ENCODE results near the gene CNIH3. TPM values are rescaled to one million over a fixed set of nuclear protein-coding genes. Genes with fewer than 3 reads are reported as not detected.
"Not testable (repeated sequence)": the region's sequence is repeated elsewhere in the genome, so short reads cannot be mapped to it uniquely, and the experiment has no call there.

CNIH3 gene
- total RNA-seq, 2 donors from 2014 or later, result 0.33 to 1.3 TPM

- H3K4me1 ChIP-seq, result no peaks in the 10 kb centered on the region
- no peak for TF ChIP-seq CTCF (IDR thresholded peaks at IDR 0.05)
- no peak overlapping the region for H3K27ac ChIP-seq
- no peaks in the 10 kb centered on the region for H3K9me3 ChIP-seq
- no peak for DNase-seq (ENCODE audit: low spot score)
- H3K4me3 ChIP-seq, result no peak overlapping the region
- no peaks in the 10 kb centered on the region for H3K27me3 ChIP-seq
- H3K36me3 ChIP-seq, result no peaks in the 10 kb centered on the region
Observed at GRCh38 chr1:224681816-224682215, 65.7 kb downstream of the CNIH3 start.

GRCh38 chr1:224683936-224684335, 67.8 kb downstream of the CNIH3 start:
- Histone ChIP-seq H3K4me1 (no peaks in the 10 kb centered on the region), H3K4me3 (no peak overlapping the region), H3K27ac (no peak overlapping the region), H3K9me3 (no peaks in the 10 kb centered on the region), H3K27me3 (no peaks in the 10 kb centered on the region), H3K36me3 (no peaks in the 10 kb centered on the region)
- no peak for DNase-seq (ENCODE audit: low spot score)
- no peak for TF ChIP-seq CTCF (IDR thresholded peaks at IDR 0.05)

GRCh38 chr1:224684979-224685425, 68.9 kb downstream of the CNIH3 start:
- H3K4me1 ChIP-seq, result no peaks in the 10 kb centered on the region

GRCh38 chr1:224686140-224686539, 70.0 kb downstream of the CNIH3 start:
- not testable (repeated sequence) for H3K9me3 ChIP-seq; H3K27ac ChIP-seq; H3K36me3 ChIP-seq; H3K4me3 ChIP-seq; DNase-seq (ENCODE audit: low spot score); H3K4me1 ChIP-seq; H3K27me3 ChIP-seq

More at GRCh38 chr1:224684979-224685425, 68.9 kb downstream of the CNIH3 start:
- Histone ChIP-seq H3K9me3 (no peaks in the 10 kb centered on the region), H3K27ac (no peak overlapping the region), H3K4me3 (no peak overlapping the region), H3K27me3 (no peaks in the 10 kb centered on the region), H3K36me3 (no peaks in the 10 kb centered on the region)
- no peak for TF ChIP-seq CTCF (IDR thresholded peaks at IDR 0.05)
- DNase-seq (ENCODE audit: low spot score), result no peak

GRCh38 chr1:224687465-224687864, 71.3 kb downstream of the CNIH3 start:
- H3K27ac ChIP-seq, result no peak overlapping the region

GRCh38 chr1:224689374-224689773, 73.3 kb downstream of the CNIH3 start:
- Histone ChIP-seq H3K4me3 (no peak overlapping the region), H3K36me3 (no peaks in the 10 kb centered on the region), H3K27ac (no peak overlapping the region), H3K27me3 (no peaks in the 10 kb centered on the region), H3K4me1 (no peaks in the 10 kb centered on the region), H3K9me3 (no peaks in the 10 kb centered on the region)
- TF ChIP-seq CTCF (IDR thresholded peaks at IDR 0.05), result no peak
- DNase-seq (ENCODE audit: low spot score), result no peak

More at GRCh38 chr1:224687465-224687864, 71.3 kb downstream of the CNIH3 start:
- Histone ChIP-seq H3K27me3 (no peaks in the 10 kb centered on the region), H3K4me3 (no peak overlapping the region), H3K36me3 (no peaks in the 10 kb centered on the region), H3K4me1 (no peaks in the 10 kb centered on the region), H3K9me3 (no peaks in the 10 kb centered on the region)
- TF ChIP-seq CTCF (IDR thresholded peaks at IDR 0.05), result no peak
- DNase-seq (ENCODE audit: low spot score), result no peak
